ENCODE data around the gene TCEAL9.

The TCEAL9 gene

GRCh38 chrX:103329991-103330390, 26.3 kb upstream of the TCEAL9 start, which contains the start of gene TCEAL7:
Gene TCEAL7 (plus strand): TSS chrX:103330239. CDS start chrX:103331404, 1,165 bp downstream.
- TF ChIP-seq ESRRG (CRISPR knock-in tag; IDR thresholded peaks at IDR 0.05) (no peak), PATZ1 (CRISPR knock-in tag; IDR thresholded peaks at IDR 0.05; ENCODE audit: borderline replicate concordance) (no peak), GLIS3 (CRISPR knock-in tag; IDR thresholded peaks at IDR 0.05) (no peak), TCF4 (CRISPR knock-in tag; IDR thresholded peaks at IDR 0.05; ENCODE audit: borderline replicate concordance) (no peak), ZFP30 (CRISPR knock-in tag; IDR thresholded peaks at IDR 0.05) (no peak), OSR1 (CRISPR knock-in tag; IDR thresholded peaks at IDR 0.05) (no peak)
- peak; percentile 89 for ATAC-seq

GRCh38 chrX:103330681-103331288, 25.5 kb upstream of the TCEAL9 start:
- TF ChIP-seq PATZ1 (CRISPR knock-in tag; IDR thresholded peaks at IDR 0.05; ENCODE audit: borderline replicate concordance) (no peak), ISL1 (CRISPR knock-in tag; IDR thresholded peaks at IDR 0.05) (no peak), CSRNP3 (CRISPR knock-in tag; IDR thresholded peaks at IDR 0.05) (no peak), TOX (CRISPR knock-in tag; IDR thresholded peaks at IDR 0.05; ENCODE audit: borderline replicate concordance) (no peak), PPARA (CRISPR knock-in tag; IDR thresholded peaks at IDR 0.05; ENCODE audit: borderline replicate concordance) (no peak), RARB (CRISPR knock-in tag; IDR thresholded peaks at IDR 0.05) (no peak), BACH2 (CRISPR knock-in tag; IDR thresholded peaks at IDR 0.05; ENCODE audit: borderline replicate concordance) (no peak)
- peak; percentile 79 for ATAC-seq

GRCh38 chrX:103338663-103339062, 17.6 kb upstream of the TCEAL9 start:
- TF ChIP-seq ARNTL (CRISPR knock-in tag; IDR thresholded peaks at IDR 0.05; ENCODE audit: borderline replicate concordance, low read depth) (no peak), PATZ1 (CRISPR knock-in tag; IDR thresholded peaks at IDR 0.05; ENCODE audit: borderline replicate concordance) (no peak), ZC3H10 (CRISPR knock-in tag; IDR thresholded peaks at IDR 0.05) (no peak), ZFP30 (CRISPR knock-in tag; IDR thresholded peaks at IDR 0.05) (no peak), ESRRG (CRISPR knock-in tag; IDR thresholded peaks at IDR 0.05) (no peak), POU6F1 (CRISPR knock-in tag; IDR thresholded peaks at IDR 0.05; ENCODE audit: borderline replicate concordance, low read depth) (no peak), RARB (CRISPR knock-in tag; IDR thresholded peaks at IDR 0.05) (no peak), PPARA (CRISPR knock-in tag; IDR thresholded peaks at IDR 0.05; ENCODE audit: borderline replicate concordance) (no peak), TCF4 (CRISPR knock-in tag; IDR thresholded peaks at IDR 0.05; ENCODE audit: borderline replicate concordance) (no peak), TSHZ2 (CRISPR knock-in tag; IDR thresholded peaks at IDR 0.05) (no peak), CSRNP3 (CRISPR knock-in tag; IDR thresholded peaks at IDR 0.05) (no peak), ZNF70 (CRISPR knock-in tag; IDR thresholded peaks at IDR 0.05) (no peak), SNAI2 (CRISPR knock-in tag; IDR thresholded peaks at IDR 0.05) (no peak), ISL1 (CRISPR knock-in tag; IDR thresholded peaks at IDR 0.05) (no peak), OSR1 (CRISPR knock-in tag; IDR thresholded peaks at IDR 0.05) (no peak), BACH2 (CRISPR knock-in tag; IDR thresholded peaks at IDR 0.05; ENCODE audit: borderline replicate concordance) (no peak), ZNF565 (CRISPR knock-in tag; conservative IDR thresholded peaks at IDR 0.05; ENCODE audit: low read depth) (no peak)
- ATAC-seq: no peak

Data from SK-N-SH treated with all-trans-retinoic acid at 6 μM for 48 hours (cell line).